ENCODE measurements around the gene MLLT3.

The MLLT3 gene

DNA sequence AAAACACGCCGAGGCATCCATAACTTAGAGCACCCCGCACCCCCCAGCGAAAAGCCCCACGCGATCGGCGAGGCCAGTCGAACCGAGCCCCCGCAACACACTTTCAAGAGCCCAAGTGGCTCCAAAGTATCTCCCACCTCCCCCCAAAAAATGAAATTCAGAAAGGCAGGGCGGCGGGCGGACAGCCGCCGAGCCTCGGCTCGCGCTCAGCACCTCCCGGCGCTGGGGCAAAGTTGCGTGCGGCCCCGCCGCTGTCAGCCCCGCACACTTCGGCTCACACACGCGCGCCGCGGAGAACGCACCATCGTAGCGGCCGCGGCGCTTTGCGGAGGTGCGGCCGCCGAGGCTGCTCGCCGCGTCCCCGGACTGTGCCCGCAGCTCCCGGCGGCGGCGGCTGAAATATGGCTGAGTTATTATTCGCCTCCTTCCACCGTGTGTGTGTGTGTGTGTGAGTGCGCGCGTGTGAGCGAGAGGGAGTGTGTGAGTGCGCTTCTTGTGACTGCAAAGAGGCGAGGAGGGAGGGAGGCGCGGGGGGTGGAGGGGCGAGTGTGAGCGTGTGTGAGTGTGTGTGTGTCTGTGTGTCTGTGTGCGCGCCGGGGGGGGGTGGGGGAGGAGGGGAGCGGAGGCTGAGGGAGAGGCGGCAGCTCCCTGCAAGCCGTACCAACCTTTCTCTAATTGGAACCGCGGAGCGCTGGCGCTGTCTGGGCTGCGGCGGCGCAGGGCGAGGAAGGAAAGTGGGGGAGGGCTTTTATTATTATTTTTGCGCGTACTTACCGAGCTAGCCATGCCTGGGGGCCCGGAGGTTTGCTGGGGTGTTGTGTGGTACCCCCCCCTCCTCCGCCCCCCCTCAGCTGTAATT lies 599 bp downstream of the MLLT3 start:
- H3K4me3 ChIP-seq (ENCODE audit: low read depth, low read length) = peak overlapping the region; percentile 91
- peak; percentile 76 for DNase-seq (ENCODE audit: low read depth, low spot score)
- in situ Hi-C loops (cut with HindIII; ENCODE audit: low sequenced_read_pairs) = no loop called here
- TF ChIP-seq, protein P1, sequence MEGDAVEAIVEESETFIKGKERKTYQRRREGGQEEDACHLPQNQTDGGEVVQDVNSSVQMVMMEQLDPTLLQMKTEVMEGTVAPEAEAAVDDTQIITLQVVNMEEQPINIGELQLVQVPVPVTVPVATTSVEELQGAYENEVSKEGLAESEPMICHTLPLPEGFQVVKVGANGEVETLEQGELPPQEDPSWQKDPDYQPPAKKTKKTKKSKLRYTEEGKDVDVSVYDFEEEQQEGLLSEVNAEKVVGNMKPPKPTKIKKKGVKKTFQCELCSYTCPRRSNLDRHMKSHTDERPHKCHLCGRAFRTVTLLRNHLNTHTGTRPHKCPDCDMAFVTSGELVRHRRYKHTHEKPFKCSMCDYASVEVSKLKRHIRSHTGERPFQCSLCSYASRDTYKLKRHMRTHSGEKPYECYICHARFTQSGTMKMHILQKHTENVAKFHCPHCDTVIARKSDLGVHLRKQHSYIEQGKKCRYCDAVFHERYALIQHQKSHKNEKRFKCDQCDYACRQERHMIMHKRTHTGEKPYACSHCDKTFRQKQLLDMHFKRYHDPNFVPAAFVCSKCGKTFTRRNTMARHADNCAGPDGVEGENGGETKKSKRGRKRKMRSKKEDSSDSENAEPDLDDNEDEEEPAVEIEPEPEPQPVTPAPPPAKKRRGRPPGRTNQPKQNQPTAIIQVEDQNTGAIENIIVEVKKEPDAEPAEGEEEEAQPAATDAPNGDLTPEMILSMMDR (IDR thresholded peaks at IDR 0.05; ENCODE audit: low read depth, low read length) = no peak

DNA sequence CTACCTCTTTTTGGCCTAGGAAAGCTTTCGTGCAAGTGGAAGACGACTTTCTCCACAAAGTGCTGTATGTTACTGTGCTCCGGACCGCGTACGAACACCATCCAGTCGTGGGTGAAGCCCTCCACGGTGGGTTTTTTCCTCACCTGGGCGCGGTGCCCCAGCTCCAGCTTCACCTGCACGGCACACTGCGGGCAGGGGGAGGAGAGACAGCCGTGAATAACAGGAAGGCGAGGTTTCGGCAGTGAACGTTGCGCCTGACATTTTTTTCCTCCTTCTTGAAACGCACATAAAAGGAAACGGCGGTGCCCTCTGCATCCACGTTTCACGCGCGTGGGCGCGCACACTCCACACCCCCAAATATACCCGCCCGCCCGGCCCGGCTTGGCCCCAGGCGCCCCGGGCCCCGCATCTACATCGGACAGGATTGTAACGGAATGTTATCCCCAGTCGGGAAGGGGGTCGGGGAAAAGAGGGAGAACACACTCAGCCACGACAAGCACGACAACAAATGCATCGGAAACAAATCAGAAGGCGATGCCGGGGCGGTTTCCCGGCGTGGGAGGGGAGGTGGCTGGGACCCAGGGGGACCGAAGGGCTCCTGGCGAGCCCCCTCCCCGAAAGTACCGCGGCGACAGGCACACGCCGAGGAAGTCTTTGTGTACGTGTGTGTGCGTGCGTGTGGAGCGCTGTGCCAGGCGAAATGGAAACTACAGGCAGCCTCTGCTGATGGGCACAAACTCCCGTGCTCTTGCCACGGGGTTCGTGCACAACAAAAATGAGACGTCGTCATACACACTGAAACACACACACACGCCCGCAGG lies 1.4 kb downstream of the MLLT3 start:
- peak; percentile 35 for DNase-seq (ENCODE audit: low read depth, low spot score)
- TF ChIP-seq, protein P1 (IDR thresholded peaks at IDR 0.05; ENCODE audit: low read depth, low read length) = no peak
- in situ Hi-C loops (cut with HindIII; ENCODE audit: low sequenced_read_pairs) = no loop called here
- peak overlapping the region; percentile 91 for H3K4me3 ChIP-seq (ENCODE audit: low read depth, low read length)

GRCh38 chr9:20619487-20620200 lies 2.7 kb downstream of the MLLT3 start:
- in situ Hi-C loops (cut with HindIII; ENCODE audit: low sequenced_read_pairs) = no loop called here

DNA sequence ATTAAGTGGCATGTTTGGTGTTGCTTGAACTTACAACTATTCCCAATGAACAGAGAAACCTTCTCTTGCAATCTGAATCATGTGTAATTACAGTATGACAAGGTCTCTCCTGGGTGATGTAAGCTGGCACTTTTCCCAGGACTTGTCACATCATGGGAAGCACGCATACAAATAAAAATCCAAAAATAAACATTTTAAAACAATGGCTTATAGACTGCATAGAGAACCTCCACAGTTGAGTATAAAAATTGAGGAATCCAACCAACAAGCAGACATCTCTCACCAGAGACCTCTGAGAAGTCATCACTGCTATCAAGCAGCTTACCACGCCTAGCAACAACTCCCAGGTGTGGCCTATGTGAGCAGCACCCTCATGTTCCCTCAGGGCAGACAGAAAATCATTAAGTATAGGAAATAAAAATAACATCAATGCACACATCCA lies 3.9 kb downstream of the MLLT3 start:
- TF ChIP-seq, protein P1 (IDR thresholded peaks at IDR 0.05; ENCODE audit: low read depth, low read length) = no peak
- DNase-seq (ENCODE audit: low read depth, low spot score) = no peak
- in situ Hi-C loops (cut with HindIII; ENCODE audit: low sequenced_read_pairs) = no loop called here
- no peak overlapping the region for H3K4me3 ChIP-seq (ENCODE audit: low read depth, low read length)

More at GRCh38 chr9:20619487-20620200, 2.7 kb downstream of the MLLT3 start:
- DNase-seq (ENCODE audit: low read depth, low spot score) = no peak
- peak overlapping the region; percentile 91 for H3K4me3 ChIP-seq (ENCODE audit: low read depth, low read length)
- TF ChIP-seq, protein P1 (IDR thresholded peaks at IDR 0.05; ENCODE audit: low read depth, low read length) = no peak

- in situ Hi-C loops (cut with HindIII; ENCODE audit: low sequenced_read_pairs) = no loop called here
- no peak overlapping the region for H3K4me3 ChIP-seq (ENCODE audit: low read depth, low read length)
- no peak for DNase-seq (ENCODE audit: low read depth, low spot score)
- TF ChIP-seq, protein P1 (IDR thresholded peaks at IDR 0.05; ENCODE audit: low read depth, low read length) = no peak
Measured at GRCh38 chr9:20616808-20617207, 5.5 kb downstream of the MLLT3 start.

DNA sequence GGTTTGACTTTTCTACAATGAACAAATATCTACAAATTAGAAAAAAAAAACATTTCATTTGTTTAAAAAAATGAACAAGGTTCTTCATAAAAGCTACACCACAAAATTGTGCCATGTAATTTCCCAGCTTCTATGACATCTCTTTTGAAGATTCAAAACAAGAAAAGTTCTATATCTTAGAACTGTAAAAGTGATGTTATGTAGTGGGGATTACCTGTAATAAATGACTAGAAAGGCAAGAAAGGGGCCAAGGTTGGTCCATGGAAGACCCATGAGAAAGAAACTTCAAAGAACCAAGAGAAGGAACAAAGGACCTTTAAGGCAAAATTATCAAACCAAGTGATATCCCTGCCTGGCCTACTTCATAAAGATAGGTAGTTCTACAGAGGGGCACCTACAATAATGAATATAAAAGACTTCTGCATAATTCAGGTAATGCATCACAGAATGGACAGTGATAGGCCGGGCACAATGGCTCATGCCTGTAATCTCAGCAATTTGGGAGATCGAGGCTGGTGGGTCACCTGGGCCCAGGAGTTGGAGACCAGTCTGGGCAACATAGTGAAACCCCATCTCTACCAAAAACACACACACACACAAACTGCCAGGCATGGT lies 7.6 kb downstream of the MLLT3 start:
- in situ Hi-C loops (cut with HindIII; ENCODE audit: low sequenced_read_pairs) = no loop called here
- H3K4me3 ChIP-seq (ENCODE audit: low read depth, low read length) = no peak overlapping the region
- TF ChIP-seq, protein P1 (IDR thresholded peaks at IDR 0.05; ENCODE audit: low read depth, low read length) = no peak
- DNase-seq (ENCODE audit: low read depth, low spot score) = no peak
